IMR-90 (cell line): ENCODE data around the gene MLX. TPM values are rescaled to one million over a fixed set of nuclear protein-coding genes. Genes with fewer than 3 reads are reported as not detected.
A peak's percentile ranks its signal among the peaks of the same experiment; 100 is the strongest.

Source experiments
- ATAC-seq: fragments of 200-7000 bp; cut with Tn5 transposase; 2 replicates; pipeline ENCODE4 v1.9.1; 2020; ENCODE audit warnings: low read depth, mild to moderate bottlenecking, moderate library complexity
- BruUV-seq: library from RNA; stranded (reverse); fragments of 400-500 nt; replicated peaks from 2 replicates; lab custom pipeline; 2021; lab: Mats Ljungman, UMichigan
- CTCF ChIA-PET: fragments of 300-600 bp; formaldehyde crosslinking; extraction: SDS; loops from one replicate; lab custom pipeline; 2021; ENCODE audit warnings: antibody characterized with exemption; lab: Yijun Ruan, JAX
- POLR2A ChIA-PET: fragments of 300-600 bp; sonication (Branson Sonifier 250); formaldehyde crosslinking; loops from one replicate; lab custom pipeline; 2022; ENCODE audit warnings: antibody characterized with exemption; ENCODE audit not compliant: unreplicated experiment; lab: Charles Lee
- DNase-seq: peaks from one replicate; pipeline ENCODE4 v3.0.0; 2013
- H2AFZ ChIP-seq: replicated peaks from 2 replicates; pipeline ENCODE3; 2013; ENCODE audit warnings: low read length, mild to moderate bottlenecking; ENCODE audit not compliant: poor library complexity
- H2AK5ac ChIP-seq: 2 replicates; pipeline ENCODE4 v1.6.1; 2013; ENCODE audit warnings: low read depth, low read length, inconsistent platforms
- H2AK9ac ChIP-seq: replicated peaks from 2 replicates; pipeline ENCODE3; 2013; ENCODE audit warnings: mild to moderate bottlenecking, low read depth, low read length, moderate library complexity; ENCODE audit not compliant: poor library complexity
- H2BK120ac ChIP-seq: 2 replicates; pipeline ENCODE4 v1.6.1; 2013; ENCODE audit warnings: low read depth, low read length, inconsistent platforms
- H2BK15ac ChIP-seq: 3 replicates; pipeline ENCODE4 v1.6.1; 2013; ENCODE audit warnings: low read depth, low read length, inconsistent platforms
- H2BK20ac ChIP-seq: 2 replicates; pipeline ENCODE4 v1.6.1; 2013; ENCODE audit warnings: low read depth, mild to moderate bottlenecking, inconsistent platforms, low read length, moderate library complexity
- H2BK5ac ChIP-seq: 2 replicates; pipeline ENCODE4 v1.6.1; 2013; ENCODE audit warnings: mild to moderate bottlenecking, low read depth, low read length, inconsistent platforms; ENCODE audit not compliant: poor library complexity, severe bottlenecking
- H3K14ac ChIP-seq: replicated peaks from 2 replicates; pipeline ENCODE4 v1.6.1; 2013; ENCODE audit warnings: low read depth, low read length, inconsistent platforms
- H3K18ac ChIP-seq: 2 replicates; pipeline ENCODE4 v1.6.1; 2013; ENCODE audit warnings: low read depth, low read length, control low read depth
- H3K23ac ChIP-seq: 2 replicates; pipeline ENCODE4 v1.6.1; 2013; ENCODE audit warnings: low read depth, low read length, inconsistent platforms
- H3K27ac ChIP-seq: 2 replicates; pipeline ENCODE4 v1.5.1; 2013; ENCODE audit warnings: mild to moderate bottlenecking, control low read depth, low read length; ENCODE audit not compliant: insufficient read depth
- H3K27me3 ChIP-seq: 2 replicates; pipeline ENCODE4 v1.6.1; 2013; ENCODE audit warnings: low read length; ENCODE audit not compliant: control insufficient read depth, insufficient read depth
- H3K36me3 ChIP-seq: 2 replicates; pipeline ENCODE4 v1.6.1; 2013; ENCODE audit warnings: low read length, mixed read lengths; ENCODE audit not compliant: control insufficient read depth, insufficient read depth
- H3K4ac ChIP-seq: 2 replicates; pipeline ENCODE4 v1.6.1; 2013; ENCODE audit warnings: low read depth, low read length, inconsistent platforms
- H3K4me1 ChIP-seq: 2 replicates; pipeline ENCODE4 v1.6.1; 2013; ENCODE audit warnings: low read length, mixed read lengths; ENCODE audit not compliant: control insufficient read depth, insufficient read depth
- H3K4me2 ChIP-seq: 2 replicates; pipeline ENCODE4 v1.6.1; 2013; ENCODE audit warnings: low read depth, mild to moderate bottlenecking, control low read depth, low read length, moderate library complexity
- H3K4me3 ChIP-seq: 2 replicates; pipeline ENCODE4 v1.5.1; 2013; ENCODE audit warnings: low read depth, mild to moderate bottlenecking, control low read depth, low read length, moderate library complexity; ENCODE audit not compliant: insufficient read depth
- H3K56ac ChIP-seq: 2 replicates; pipeline ENCODE4 v1.6.1; 2013; ENCODE audit warnings: low read length, inconsistent platforms; ENCODE audit not compliant: insufficient read depth; ENCODE audit errors: extremely low read depth
- H3K79me1 ChIP-seq, 2 experiments: 2 replicates each; pipeline ENCODE4 v1.6.1; 2013; ENCODE audit warnings: low read length in 2 of 2, inconsistent platforms in 1 of 2, low read depth in 1 of 2
- H3K9ac ChIP-seq: 2 replicates; pipeline ENCODE4 v1.6.1; 2013; ENCODE audit warnings: low read depth, low read length, control low read depth
- H3K9me1 ChIP-seq: 2 replicates; pipeline ENCODE4 v1.6.1; 2013; ENCODE audit warnings: low read length, inconsistent platforms; ENCODE audit not compliant: insufficient read depth
- H3K9me3 ChIP-seq: 2 replicates; pipeline ENCODE4 v1.6.1; 2013; ENCODE audit warnings: low read length; ENCODE audit not compliant: control insufficient read depth, insufficient read depth
- H4K20me1 ChIP-seq: 2 replicates; pipeline ENCODE4 v1.6.1; 2013; ENCODE audit warnings: low read length, inconsistent platforms; ENCODE audit not compliant: insufficient read depth
- H4K5ac ChIP-seq: 2 replicates; pipeline ENCODE4 v1.6.1; 2013; ENCODE audit warnings: mild to moderate bottlenecking, low read depth, low read length, control low read depth
- H4K8ac ChIP-seq, 2 experiments: 2 replicates each; pipeline ENCODE4 v1.6.1; 2013; ENCODE audit warnings: low read depth in 2 of 2, low read length in 2 of 2, control low read depth in 1 of 2, inconsistent platforms in 1 of 2
- H4K91ac ChIP-seq: 2 replicates; pipeline ENCODE4 v1.6.1; 2013; ENCODE audit warnings: low read depth, low read length, inconsistent platforms; ENCODE audit not compliant: insufficient read depth
- CEBPB ChIP-seq: IDR thresholded peaks from 2 replicates; pipeline ENCODE4 v1.6.1; 2012; ENCODE audit warnings: low read depth, low read length, improper control_type of control experiment
- CHD1 ChIP-seq: IDR thresholded peaks from 2 replicates; pipeline ENCODE4 v1.6.1; 2012; ENCODE audit warnings: low read depth, low read length, improper control_type of control experiment
- MAFK ChIP-seq: IDR thresholded peaks from 2 replicates; pipeline ENCODE4 v1.6.1; 2012; ENCODE audit warnings: low read depth, low read length, improper control_type of control experiment
- MAZ ChIP-seq: IDR thresholded peaks from 2 replicates; pipeline ENCODE4 v1.6.1; 2012; ENCODE audit warnings: low read depth, mild to moderate bottlenecking, low read length, improper control_type of control experiment, moderate library complexity, borderline replicate concordance
- POLR2A ChIP-seq: IDR thresholded peaks from 2 replicates; pipeline ENCODE4 v1.6.1; 2012; ENCODE audit warnings: mild to moderate bottlenecking, low read depth, low read length
- RAD21 ChIP-seq: IDR thresholded peaks from 2 replicates; pipeline ENCODE4 v1.6.1; 2012; ENCODE audit warnings: low read length, improper control_type of control experiment
- WGBS, 2 experiments: methylation state at CpG; one replicate each; pipeline versions ENCODE4 v1.1.5 to v1.1.7; 2013; ENCODE audit warnings: missing lambda C conversion rate in 2 of 2; ENCODE audit not compliant: insufficient read length in 1 of 2; ENCODE audit errors: extremely low coverage in 2 of 2; 5-methylcytosine and 5-hydroxymethylcytosine counted together
- dilution Hi-C: fragments of 300-500 bp; cut with HindIII; formaldehyde crosslinking; loops from one replicate; pipeline ENCODE4 v1.14.3; 2018; ENCODE audit warnings: low sequenced_read_pairs; ENCODE audit not compliant: unreplicated experiment
- in situ Hi-C: fragments of 300-500 bp; cut with MboI; formaldehyde crosslinking; loops from 3 replicates; pipeline ENCODE4 v1.14.3; 2019; ENCODE audit warnings: low sequenced_read_pairs, inconsistent platforms, mixed read lengths
- intact Hi-C: fragments of 100-400 bp; cut with micrococcal nuclease; formaldehyde crosslinking; loops from 2 replicates; pipeline ENCODE4 v1.10.0; 2022
- polyA plus RNA-seq, 3 experiments: library from polyadenylated mRNA; depleted of rRNA; stranded (reverse); fragments of >200 nt; gene quantifications; 2 replicates each; pipeline ENCODE4 v1.2.3, GENCODE V29; 2012; ENCODE audit warnings: low replicate concordance in 1 of 3
- total RNA-seq: library from RNA; depleted of rRNA; stranded (reverse); fragments of >200 nt; gene quantifications from 2 replicates; pipeline ENCODE4 v1.2.3, GENCODE V29; 2012

MLX gene
- total and polyA plus RNA-seq, 2 of the 4 experiments (the other 2 are of a cell fraction), result 37.8 to 45.6 TPM

DNA sequence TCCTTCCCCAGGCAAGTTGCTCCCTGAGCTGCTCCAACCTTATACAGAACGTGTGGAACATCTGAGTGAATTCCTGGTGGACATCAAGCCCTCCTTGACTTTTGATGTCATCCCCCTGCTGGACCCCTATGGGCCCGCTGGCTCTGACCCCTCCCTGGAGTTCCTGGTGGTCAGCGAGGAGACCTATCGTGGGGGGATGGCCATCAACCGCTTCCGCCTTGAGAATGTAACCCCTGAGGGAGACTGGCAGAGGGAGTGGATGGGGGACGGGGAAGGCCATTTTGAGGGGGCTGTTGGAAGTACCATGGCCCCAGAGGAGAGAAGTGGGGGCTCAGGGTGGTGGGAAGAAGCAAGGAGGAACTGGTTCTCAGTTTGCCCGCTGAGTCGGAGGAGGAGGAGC, 3.0 kb upstream of the MLX start:
- Histone ChIP-seq H3K27ac (no peak overlapping the region), H3K23ac (no peak overlapping the region), H2BK15ac (no peak overlapping the region), H2BK120ac (no peak overlapping the region), H2AK9ac (peak overlapping the region; percentile 6), H2BK20ac (no peak overlapping the region), H3K4me3 (no peak overlapping the region), H3K9ac (no peak overlapping the region), H4K5ac (no peak overlapping the region), H3K14ac (no peak overlapping the region), H2AK5ac (no peak overlapping the region), H3K27me3 (no peaks in the 10 kb centered on the region), H3K9me3 (no peaks in the 10 kb centered on the region), H2AFZ (no peak overlapping the region), H2BK5ac (no peak overlapping the region), H3K9me1 (peaks cover 21% of the 10 kb centered on the region), H4K8ac (no peak overlapping the region), H3K4me2 (no peak overlapping the region), H3K36me3 (peaks cover 34% of the 10 kb centered on the region), H3K56ac (no peak overlapping the region), H3K4me1 (peaks cover 19% of the 10 kb centered on the region), H4K20me1 (peaks cover 4% of the 10 kb centered on the region; the same call in 1 of the 2 replicates), H3K4ac (no peak overlapping the region), H3K18ac (no peak overlapping the region), H4K91ac (no peak overlapping the region), H3K79me1 (peaks cover 34 to 71% of the 10 kb centered on the region in 2 experiments)
- dilution Hi-C loops, result no loop called here
- BruUV-seq, result no TSS peak
- ChIA-PET POLR2A (no interaction called here), CTCF (no interaction called here)
- intact Hi-C loops, result no loop called here
- 40% methylated on average over 1 of the region's 9 CpGs; no CpG with 5 or more reads in 1 of the 2 experiments for WGBS, 2 experiments
- DNase-seq, result no peak
- in situ Hi-C loops, result no loop called here
- ATAC-seq, result no peak
- TF ChIP-seq CEBPB (no peak), POLR2A (no peak), CHD1 (no peak), MAFK (no peak), MAZ (no peak), RAD21 (no peak)
